ENCODE data around the gene MRPL20. TPM values are rescaled to one million over a fixed set of nuclear protein-coding genes. Genes with fewer than 3 reads are reported as not detected.

MRPL20 gene
- total and polyA plus RNA-seq, 4 donors: 60.1 to 181 (median 122) TPM

DNA sequence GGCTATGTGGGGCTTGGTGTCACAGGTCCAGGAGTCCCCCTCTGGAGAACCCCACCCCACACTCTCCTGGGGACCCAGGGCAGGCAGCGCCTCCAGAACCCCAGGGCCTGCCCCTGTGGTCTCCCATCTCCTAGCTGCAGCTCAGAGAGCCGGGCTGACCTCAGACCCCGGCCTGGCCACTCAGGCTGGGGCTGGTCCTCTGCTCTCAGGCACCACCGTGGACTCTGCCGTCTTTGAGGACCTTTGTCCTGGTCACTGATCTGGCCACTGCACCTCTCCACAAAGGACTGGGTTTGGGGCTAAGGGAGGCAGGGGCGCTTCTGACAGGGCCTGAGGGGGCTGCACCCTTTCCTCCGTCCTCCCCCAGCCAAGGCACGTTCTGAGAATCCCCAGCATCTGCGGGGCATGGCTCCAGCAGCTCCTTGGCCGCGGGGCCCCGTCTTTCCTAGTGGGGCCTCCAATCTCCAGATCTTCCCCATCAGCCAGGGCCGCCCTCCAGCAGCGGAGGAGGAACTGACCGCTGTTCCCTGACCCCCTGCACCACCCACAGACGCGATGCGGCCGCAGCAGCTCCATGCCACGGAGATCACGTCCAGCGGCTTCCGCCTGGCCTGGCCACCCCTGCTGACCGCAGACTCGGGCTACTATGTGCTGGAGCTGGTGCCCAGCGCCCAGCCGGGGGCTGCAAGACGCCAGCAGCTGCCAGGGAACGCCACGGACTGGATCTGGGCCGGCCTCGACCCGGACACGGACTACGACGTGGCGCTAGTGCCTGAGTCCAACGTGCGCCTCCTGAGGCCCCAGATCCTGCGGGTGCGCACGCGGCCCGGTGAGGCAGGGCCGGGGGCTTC, 31.7 kb upstream of the MRPL20 start:
- Histone ChIP-seq H3K27me3 (ENCODE audit: control insufficient read depth in 3 of 3, insufficient read depth in 3 of 3, low read length in 2 of 3) (no peaks in the 10 kb centered on the region), H3K9ac (ENCODE audit: insufficient read depth in 1 of 2, low read length in 2 of 2) (no peak overlapping the region), H3K9me3 (ENCODE audit: control insufficient read depth in 4 of 4, insufficient read depth in 3 of 4, low read length in 3 of 4) (no peaks in the 10 kb centered on the region), H3K36me3 (ENCODE audit: control insufficient read depth in 4 of 4, insufficient read depth in 4 of 4, low read length in 4 of 4) (peaks cover 0 to 5% (median 0%) of the 10 kb centered on the region in 4 donors), H3K4me3 (no peak overlapping the region), H3K27ac (ENCODE audit: low read depth in 1 of 2, low read length in 1 of 2) (no peak overlapping the region), H3K4me1 (ENCODE audit: control insufficient read depth in 5 of 5, insufficient read depth in 5 of 5, low read length in 5 of 5) (peaks cover 0 to 42% (median 33%) of the 10 kb centered on the region in 5 donors)
- DNase-seq (no peak), ATAC-seq (ENCODE audit: insufficient read depth, low FRiP score) (no peak)
- WGBS, 2 donors: 92% methylated on average over 45 of the region's 45 CpGs
- TF ChIP-seq, protein P1, sequence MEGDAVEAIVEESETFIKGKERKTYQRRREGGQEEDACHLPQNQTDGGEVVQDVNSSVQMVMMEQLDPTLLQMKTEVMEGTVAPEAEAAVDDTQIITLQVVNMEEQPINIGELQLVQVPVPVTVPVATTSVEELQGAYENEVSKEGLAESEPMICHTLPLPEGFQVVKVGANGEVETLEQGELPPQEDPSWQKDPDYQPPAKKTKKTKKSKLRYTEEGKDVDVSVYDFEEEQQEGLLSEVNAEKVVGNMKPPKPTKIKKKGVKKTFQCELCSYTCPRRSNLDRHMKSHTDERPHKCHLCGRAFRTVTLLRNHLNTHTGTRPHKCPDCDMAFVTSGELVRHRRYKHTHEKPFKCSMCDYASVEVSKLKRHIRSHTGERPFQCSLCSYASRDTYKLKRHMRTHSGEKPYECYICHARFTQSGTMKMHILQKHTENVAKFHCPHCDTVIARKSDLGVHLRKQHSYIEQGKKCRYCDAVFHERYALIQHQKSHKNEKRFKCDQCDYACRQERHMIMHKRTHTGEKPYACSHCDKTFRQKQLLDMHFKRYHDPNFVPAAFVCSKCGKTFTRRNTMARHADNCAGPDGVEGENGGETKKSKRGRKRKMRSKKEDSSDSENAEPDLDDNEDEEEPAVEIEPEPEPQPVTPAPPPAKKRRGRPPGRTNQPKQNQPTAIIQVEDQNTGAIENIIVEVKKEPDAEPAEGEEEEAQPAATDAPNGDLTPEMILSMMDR (IDR thresholded peaks at IDR 0.05; ENCODE audit: control extremely low read depth, extremely low read depth): no peak

DNA sequence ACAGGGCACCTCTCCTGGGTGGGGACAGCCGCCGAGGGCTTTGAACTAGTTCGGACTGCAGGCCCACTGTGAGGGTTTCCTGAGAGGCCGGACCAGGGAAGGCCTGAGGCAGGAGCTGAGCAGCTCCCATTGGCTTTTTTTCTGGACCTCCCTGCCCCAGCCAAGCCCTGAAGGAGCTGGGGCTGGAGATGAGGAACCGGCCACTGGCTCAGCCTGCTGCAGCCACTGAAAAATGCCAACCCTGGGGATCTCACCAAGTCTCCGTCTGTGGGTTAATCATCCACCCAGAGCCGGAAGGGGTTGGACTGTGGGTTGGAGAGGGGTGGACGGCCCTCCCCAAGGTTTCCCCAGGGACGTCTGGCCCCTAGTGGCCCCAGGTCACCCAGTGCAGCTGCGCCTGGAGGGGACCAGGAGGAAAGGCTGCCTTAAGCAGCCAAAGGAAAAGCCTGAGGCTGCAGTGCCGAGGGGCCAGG, 30.8 kb upstream of the MRPL20 start:
- 69% methylated on average over 11 of the region's 11 CpGs for whole genome bisulfite sequencing, 2 donors
- TF ChIP-seq, protein P1 (IDR thresholded peaks at IDR 0.05; ENCODE audit: control extremely low read depth, extremely low read depth): no peak
- Histone ChIP-seq H3K36me3 (ENCODE audit: control insufficient read depth in 4 of 4, insufficient read depth in 4 of 4, low read length in 4 of 4) (peaks cover 0 to 5% (median 0%) of the 10 kb centered on the region in 4 donors), H3K27me3 (ENCODE audit: control insufficient read depth in 3 of 3, insufficient read depth in 3 of 3, low read length in 2 of 3) (no peaks in the 10 kb centered on the region), H3K4me1 (ENCODE audit: control insufficient read depth in 5 of 5, insufficient read depth in 5 of 5, low read length in 5 of 5) (peaks cover 0 to 50% (median 34%) of the 10 kb centered on the region in 5 donors), H3K4me3 (no peak overlapping the region), H3K9ac (ENCODE audit: insufficient read depth in 1 of 2, low read length in 2 of 2) (no peak overlapping the region), H3K27ac (ENCODE audit: low read depth in 1 of 2, low read length in 1 of 2) (no peak overlapping the region), H3K9me3 (ENCODE audit: control insufficient read depth in 4 of 4, insufficient read depth in 3 of 4, low read length in 3 of 4) (no peaks in the 10 kb centered on the region)
- ATAC-seq (ENCODE audit: insufficient read depth, low FRiP score) (no peak), DNase-seq (peak in 2 of 3 donors; percentile 66 to 74)

GRCh38 chr1:1437033-1437903, 30.2 kb upstream of the MRPL20 start:
- TF ChIP-seq, protein P1 (IDR thresholded peaks at IDR 0.05; ENCODE audit: control extremely low read depth, extremely low read depth): no peak
- H3K36me3 ChIP-seq (ENCODE audit: control insufficient read depth in 4 of 4, insufficient read depth in 4 of 4, low read length in 4 of 4): peaks cover 0 to 5% (median 0%) of the 10 kb centered on the region in 4 donors
- 72 to 84% methylated on average over 31 of the region's 31 CpGs for WGBS, 2 donors
- H3K27me3 ChIP-seq (ENCODE audit: control insufficient read depth in 3 of 3, insufficient read depth in 3 of 3, low read length in 2 of 3): no peaks in the 10 kb centered on the region
- H3K27ac ChIP-seq (ENCODE audit: low read depth in 1 of 2, low read length in 1 of 2): no peak overlapping the region
- DNase-seq: no peak
- H3K9me3 ChIP-seq (ENCODE audit: control insufficient read depth in 4 of 4, insufficient read depth in 3 of 4, low read length in 3 of 4): no peaks in the 10 kb centered on the region
- H3K4me1 ChIP-seq (ENCODE audit: control insufficient read depth in 5 of 5, insufficient read depth in 5 of 5, low read length in 5 of 5): peaks cover 0 to 57% (median 41%) of the 10 kb centered on the region in 5 donors
- no peak overlapping the region for H3K4me3 ChIP-seq
- no peak overlapping the region for H3K9ac ChIP-seq (ENCODE audit: insufficient read depth in 1 of 2, low read length in 2 of 2)
- ATAC-seq (ENCODE audit: insufficient read depth, low FRiP score): no peak

Data from lung (tissue), 12 donors.